HL-60 (cell line): ENCODE results near the gene YIPF5.

ENCODE experiments used
- CTCF ChIP-seq: IDR thresholded peaks from one replicate; pipeline ENCODE4 v1.5.1; 2011; ENCODE audit warnings: low read length, control low read depth, inconsistent platforms; ENCODE audit not compliant: insufficient read depth
- GABPA ChIP-seq: IDR thresholded peaks from 2 replicates; pipeline ENCODE4 v1.6.1; 2012; ENCODE audit warnings: low read depth
- POLR2AphosphoS5 ChIP-seq: IDR thresholded peaks from 2 replicates; pipeline ENCODE4 v1.6.1; 2012; ENCODE audit warnings: low read depth

- TF ChIP-seq POLR2AphosphoS5 (no peak), CTCF (no peak), GABPA (no peak)
Measured at GRCh38 chr5:144117412-144117811, 53.0 kb downstream of the YIPF5 start.
